ENCODE results near the gene MAOB.
"Not testable (repeated sequence)": the region's sequence is repeated elsewhere in the genome, so short reads cannot be mapped to it uniquely, and the experiment has no call there.

MAOB gene

DNA sequence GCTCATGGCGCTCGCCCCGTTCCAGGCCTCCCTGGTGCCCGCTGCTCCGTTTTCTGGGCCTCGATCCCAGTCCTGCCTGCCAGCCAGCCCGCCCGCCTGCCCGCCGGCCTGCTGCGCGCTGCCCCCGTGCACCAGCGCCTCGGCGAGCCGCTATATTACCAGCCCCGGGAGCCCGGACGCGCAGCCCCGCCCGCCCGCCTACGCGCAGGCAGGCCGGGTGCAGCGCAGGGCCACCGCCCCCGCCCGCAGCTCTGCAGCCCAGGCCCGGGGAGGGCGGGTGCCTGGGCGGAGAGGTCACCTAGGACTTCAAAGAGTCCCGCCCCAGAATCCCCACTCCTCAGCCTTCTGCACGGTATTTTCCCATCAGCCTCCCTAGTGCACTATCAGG, at the start of gene MAOB:
Gene MAOB, minus strand, starts transcription at position 157 of the 388 bp plus-strand sequence. Its CDS starts 151 bp downstream, at position 6.
- DNase-seq (ENCODE audit: low spot score), result no peak

DNA sequence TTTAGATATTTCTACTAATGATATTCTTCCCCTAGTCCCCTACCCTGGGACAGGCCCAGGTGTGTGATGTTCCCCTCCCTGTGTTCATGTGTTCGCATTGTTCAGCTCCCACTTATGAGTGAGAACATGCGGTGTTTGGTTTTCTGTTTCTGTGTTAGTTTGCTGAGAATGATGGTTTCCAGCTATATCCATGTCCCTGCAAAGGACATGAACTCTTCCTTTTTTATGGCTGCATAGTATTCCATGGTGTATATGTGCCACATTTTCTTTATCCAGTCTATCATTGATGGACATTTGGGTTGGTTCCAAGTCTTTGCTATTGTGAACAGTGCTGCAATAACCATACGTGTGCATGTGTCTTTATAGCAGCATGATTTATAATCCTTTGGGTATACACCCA, 39.8 kb upstream of the MAOB start:
- DNase-seq (ENCODE audit: low spot score), result not testable (repeated sequence)

DNA sequence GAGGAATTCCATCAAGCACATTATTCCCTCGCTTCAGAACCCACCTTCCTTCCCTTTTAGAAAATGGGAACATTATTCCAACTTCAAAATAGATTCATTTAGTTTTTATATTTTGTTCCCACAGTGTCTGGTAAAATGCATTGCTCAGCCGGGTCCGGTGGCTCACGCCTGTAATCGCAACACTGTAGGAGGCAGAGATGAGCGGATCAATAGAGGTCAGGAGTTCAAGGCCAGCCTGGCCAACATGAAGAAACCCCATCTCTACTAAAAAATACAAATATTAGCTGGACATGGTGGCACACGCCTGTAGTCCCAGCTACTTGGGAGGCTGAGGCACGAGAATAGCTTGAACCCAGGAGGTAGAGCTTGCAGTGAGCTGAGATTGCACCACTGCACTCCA, 28.5 kb upstream of the MAOB start:
- not testable (repeated sequence) for DNase-seq (ENCODE audit: low spot score)

DNA sequence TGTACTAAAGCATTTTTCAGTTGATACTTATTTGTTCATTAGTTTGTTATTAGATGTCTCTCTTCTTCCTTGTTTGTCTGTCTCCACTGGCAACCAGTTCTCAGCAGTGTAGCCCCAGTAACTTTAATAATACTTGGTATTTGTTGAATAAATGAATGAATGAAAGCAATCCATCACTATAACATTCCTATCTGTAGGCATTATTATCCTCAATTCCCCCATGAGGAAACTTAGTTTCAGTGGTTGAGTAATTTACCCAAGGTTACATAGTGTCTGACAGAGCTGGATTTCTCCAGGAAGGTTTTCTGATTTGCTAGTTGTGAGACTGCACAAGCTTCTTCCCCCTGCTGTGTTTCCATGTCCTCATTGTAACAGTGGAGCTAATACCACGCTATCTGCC, 27.8 kb upstream of the MAOB start:
- no peak for DNase-seq (ENCODE audit: low spot score)

DNA sequence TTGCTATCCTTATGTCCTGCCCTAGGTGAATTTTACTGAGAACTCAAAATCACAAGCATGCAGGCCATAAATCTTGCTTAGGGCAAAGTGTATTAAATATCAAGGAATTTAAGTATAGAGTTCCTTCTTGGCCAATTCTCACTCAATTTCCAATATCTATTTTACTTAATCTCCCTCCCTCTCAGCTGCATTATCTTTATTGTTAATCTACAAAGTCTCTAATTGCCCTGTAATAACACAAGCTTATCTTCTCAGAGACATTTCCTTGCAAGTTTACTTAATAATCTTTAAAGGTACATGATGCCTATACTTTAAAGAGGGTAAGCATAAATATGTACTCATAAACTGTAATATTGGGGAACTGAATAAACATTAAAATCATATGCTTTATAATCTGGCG, 26.9 kb upstream of the MAOB start:
- DNase-seq (ENCODE audit: low spot score), result no peak

DNA sequence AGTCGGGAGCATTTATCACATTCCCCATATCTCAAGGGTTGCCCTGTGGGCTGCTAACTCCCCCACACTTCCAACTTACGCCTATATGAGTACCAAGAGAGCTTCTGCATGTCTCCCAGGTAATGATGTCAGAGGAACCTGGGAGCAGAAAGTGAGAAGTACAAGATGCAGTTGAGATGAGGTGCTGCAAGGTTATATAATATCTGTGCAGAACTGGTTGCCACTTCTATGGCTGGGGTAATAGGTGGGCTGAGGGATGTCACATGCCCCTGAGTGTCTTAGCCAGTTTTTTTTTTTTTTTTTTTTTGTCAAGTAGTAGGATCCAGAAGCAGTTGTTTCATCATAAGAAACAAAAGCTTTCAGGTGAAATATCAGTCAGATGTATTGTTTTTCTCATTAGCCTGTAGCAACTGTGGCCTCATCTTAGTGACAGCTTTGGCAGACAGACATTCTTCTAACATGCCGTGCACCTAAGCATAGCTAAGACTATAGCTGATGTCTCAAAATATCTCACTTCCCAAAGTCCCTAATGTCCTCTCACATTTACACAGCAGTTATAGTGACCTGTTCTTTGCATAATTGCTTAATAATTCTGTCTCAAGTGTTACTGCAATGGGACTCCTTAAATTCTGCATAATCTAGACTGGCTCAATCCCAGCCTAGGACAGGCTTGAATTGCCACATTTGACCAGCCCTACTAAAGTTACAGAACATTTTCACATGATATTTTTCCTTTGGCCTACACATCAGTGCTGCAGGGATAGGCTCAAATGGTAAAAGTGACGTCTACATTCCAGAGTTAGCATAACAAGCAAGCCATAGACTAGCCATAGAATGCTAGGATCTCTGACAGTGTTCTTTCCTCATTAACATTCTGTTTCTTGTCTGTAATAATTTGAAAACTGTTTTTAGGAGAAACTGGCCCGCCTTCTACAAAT, 17.9 kb upstream of the MAOB start:
- no peak for DNase-seq (ENCODE audit: low spot score)

DNA sequence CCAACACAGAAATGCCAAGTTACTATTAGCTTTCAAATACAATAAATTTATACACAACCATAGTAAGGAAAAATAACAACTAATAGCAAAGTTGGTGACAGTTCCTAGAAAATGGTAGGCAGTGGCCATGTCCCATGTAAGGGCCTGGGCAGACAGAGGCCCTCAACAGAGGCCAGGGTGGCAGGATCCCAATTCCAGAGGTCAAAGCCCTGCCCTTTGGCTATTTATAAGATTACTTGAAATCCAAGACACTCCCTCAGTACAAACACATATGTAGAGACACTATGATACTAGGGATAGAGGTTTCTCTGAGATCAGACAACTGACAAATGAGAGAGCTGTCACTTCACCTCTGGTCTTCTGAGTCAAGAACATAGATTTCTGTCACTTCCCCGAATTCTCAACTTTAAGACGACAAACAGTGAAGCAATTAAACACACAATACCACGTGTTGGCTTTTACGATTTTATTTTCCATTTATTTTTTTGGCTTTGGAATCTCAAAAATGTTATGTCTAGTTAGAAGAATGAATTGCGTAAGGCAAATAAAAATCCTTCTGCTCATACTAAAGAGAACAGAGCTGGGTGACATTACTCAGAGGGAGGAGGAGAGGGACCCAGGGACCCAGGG, 16.3 kb upstream of the MAOB start:
- no peak for DNase-seq (ENCODE audit: low spot score)

DNA sequence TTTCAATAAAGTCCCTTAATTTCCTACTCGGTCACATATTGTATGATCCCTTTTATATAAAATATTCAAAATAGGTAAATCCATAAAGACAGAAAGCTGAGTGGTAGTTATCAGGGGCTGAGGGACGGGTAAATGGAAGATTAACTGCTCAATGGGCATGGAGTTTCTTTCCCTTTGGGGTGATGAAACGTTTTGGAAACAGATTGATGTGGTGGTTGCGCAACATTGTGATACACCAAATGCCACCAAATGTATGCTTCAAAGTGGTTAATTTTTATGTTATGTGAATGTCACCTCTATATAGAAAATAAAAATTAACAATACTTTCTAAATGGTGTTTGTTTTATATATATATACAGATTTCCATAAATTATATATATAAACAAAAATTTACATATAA, 15.0 kb upstream of the MAOB start:
- DNase-seq (ENCODE audit: low spot score), result no peak

DNA sequence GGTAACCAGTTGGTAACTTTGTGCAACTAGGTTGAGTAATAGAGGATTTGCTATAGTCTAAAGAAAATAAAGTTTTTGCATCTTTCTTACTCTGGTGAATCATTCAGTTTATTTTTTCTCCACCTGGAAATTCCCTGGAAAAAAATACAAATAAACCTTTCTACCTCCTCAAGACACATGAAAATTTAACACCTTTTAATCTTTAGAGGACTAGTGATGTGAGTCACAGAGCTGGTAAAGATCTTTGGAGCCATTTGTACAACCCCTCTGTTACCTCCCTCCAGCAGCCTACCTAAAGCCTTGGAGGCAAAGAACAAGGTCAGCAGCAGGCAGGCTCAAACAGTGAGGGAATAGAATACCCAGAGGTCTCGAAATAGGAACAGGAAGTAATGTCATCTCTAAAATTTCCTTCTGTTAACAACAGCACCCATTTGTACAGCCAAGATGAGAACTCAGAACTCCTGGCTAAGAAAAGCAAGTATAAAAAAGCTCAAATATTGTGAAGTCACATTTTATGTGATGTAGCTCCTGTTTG, 10.2 kb upstream of the MAOB start:
- no peak for DNase-seq (ENCODE audit: low spot score)

DNA sequence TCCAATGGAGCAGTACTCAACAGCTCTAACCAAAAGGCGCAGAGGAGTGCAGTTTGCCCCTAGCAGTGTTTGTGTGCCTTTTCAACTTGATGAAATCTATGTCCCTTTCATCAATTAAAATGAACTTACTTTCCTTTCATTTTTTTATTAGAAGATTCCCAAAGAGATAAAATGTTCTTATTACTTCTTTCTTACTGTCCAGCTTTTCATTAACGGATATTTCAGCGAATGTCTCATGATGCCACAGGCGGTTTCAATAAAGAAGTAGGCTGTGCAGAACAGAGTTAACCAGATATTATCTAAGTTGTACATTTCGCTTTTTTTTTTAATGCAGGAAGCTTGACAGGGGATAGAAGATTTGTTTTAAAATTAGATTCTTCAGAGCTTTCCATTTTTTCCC, 3.4 kb upstream of the MAOB start:
- DNase-seq (ENCODE audit: low spot score), result no peak

DNA sequence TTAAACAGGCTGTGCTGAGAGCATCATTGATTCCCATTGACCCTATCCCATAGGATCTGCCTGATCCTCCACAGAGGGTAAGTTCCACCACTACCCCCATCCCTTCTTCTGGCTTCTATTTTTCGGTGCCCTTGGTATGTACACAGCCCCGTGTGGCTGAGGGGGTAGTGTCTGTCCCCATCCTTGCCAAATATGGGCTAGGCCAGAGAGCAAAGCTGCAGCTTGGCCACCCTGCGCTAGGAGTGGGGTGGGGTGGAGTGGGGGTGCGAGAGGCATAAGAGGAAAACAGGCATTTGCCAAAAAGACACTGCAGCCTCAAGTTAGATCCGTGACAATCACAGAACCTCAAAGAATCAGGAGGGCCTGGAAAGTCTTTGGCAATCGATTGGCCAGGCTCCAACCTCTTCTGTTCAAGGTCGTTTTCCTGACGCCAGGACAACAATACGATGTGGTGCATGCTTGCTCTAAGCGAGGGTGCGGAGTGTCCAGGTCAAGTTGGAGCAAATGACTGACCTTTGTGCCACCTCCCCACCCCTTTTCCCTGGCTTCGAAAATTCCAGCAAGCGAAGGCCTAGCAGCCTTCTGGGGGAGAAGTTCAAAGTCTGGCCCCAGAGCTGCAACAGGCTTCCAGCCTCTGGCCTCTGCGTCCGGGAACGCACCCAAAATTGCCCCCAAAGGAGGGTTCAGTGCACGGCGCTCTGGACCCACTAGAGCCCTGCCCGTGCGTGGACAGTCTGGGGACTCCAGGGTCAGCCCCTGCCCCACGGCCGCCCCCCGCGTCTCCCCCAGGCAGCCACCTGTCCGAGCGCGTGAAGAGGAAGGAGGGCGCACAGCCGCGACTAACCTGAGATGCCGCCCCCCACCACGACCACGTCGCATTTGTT, 598 bp downstream of the MAOB start:
- DNase-seq (ENCODE audit: low spot score), result no peak

DNA sequence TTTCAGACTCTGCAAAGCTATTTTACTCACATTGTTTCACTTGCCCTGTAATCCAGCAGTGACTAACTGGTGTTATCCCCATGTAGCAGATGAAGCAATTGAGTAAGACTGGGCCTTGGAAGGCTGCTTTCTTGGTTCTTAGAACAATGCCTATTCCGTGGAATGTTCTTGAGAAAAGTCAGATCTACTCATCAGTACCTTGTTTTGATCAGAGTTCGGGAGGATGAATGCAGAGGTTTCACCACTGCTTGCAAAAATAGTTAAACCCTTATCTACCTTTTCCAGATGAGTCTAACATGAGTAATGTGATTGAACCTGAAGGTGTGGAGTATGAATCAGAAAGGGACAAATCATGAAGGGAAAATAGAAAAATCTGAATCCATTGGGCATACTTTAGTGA, 1.8 kb downstream of the MAOB start:
- no peak for DNase-seq (ENCODE audit: low spot score)

DNA sequence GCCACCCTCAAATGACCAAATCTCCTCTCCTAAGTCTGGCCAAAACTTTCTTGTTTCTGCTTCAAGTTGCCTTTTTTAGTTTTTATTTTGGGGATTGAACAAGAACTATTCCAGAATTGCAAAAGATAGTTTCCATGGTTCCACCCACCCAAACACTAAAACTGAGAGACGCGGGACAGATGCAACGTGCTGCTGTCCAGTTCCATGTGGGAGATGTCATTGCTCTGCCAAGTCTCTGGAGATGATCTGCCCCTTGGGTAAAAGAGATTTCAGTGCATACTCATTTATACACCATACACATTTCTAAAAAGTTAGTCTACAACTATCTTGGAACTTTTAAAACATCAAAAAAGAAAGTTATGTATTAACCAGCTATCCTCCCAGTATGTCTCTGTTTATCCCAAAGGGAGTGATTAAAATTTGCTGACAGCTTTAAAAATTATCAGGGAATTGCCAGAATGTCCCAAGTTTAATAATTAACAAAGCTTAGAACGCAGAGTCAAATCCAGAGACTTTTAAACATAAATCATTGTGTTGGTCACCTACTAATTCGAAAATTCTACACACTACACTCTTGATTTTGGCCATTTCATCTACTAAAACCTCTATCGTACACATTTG, 3.2 kb downstream of the MAOB start:
- no peak for DNase-seq (ENCODE audit: low spot score)

DNA sequence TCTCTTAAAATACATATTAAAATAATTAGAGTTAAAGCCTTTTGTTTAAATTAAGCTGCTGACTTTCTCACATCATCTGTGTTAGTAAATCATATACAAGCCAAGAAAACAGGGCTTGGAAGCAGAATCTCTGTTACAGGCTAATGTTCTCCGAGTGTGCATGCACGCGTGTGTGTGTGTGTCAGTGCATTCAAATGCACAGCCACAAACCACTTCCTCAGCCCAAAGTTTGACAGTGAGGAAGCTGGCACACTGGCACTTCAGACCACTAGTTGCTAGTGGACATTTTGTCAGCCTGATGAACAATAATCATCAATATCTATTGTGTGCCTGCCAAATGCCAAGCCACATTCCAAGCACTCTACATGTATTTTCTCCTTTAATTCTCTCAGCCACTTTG, 5.6 kb downstream of the MAOB start:
- DNase-seq (ENCODE audit: low spot score), result no peak

DNA sequence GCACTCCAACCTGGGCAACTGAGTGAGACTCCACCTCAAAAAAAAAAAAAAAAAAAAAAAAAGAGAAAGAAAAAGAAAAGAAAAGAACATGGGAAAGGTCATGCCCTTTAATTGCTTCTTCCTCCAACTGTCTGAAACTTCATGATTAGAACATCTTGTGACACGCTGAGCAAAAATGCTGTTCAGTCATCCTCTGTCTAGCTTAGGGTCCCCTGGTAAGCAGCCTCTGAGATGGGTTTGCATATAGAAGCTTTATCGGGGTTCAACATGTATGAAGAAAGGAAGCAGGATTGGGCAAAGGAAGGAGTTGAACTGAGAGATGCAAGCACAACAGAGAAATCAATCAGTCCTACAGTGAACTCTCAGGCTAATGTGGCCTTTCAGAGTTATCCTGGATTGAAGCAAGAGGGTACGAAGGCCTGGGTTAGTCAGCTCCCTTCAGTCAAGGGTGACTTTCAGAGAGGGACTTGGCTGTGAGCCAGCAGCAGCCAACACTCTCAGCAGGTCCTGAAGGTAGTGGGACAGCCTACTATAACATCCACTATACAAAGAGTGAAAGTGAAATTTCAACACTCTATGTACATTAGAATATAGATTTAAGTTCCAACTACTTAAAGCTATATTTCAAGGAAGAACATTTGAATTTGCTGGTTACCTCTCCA, 11.4 kb downstream of the MAOB start:
- no peak for DNase-seq (ENCODE audit: low spot score)

DNA sequence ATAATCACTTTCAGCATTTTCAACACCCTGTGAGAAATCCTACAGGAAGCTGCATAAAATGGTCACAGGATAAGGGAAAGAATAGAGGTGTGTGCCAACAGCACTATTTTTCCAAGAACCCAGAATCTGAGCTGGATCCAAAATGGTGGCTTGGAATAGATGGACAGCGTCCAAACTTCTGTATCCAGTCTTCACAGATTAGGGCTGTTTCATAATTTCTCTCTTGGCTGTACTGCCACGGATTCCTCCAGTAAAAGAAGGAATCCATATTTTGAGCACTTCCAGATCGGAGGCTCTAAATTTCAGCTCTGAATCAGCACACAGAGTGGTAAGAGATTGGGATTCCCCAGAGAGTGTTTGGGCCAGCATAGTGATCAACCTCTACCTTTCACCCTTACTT, 12.2 kb downstream of the MAOB start:
- no peak for DNase-seq (ENCODE audit: low spot score)

DNA sequence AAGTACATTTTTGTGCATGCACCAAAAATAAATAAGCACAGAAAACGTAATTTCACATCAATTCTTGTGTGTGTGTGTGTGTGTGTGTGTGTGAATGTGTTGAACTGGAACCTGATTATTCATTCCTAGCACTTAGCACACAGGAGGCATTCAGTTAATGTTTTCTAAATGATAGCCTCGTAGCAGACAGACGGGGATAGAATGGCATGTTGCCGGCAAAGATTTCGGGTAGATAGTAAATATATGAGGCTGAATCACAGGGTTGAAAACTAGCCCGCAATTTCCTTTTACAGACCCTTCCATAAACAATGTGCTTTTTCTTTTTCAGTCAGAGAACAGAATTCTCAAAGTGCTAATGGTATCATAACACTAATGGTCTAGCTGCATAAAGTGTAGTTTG, 13.5 kb downstream of the MAOB start:
- DNase-seq (ENCODE audit: low spot score), result no peak

DNA sequence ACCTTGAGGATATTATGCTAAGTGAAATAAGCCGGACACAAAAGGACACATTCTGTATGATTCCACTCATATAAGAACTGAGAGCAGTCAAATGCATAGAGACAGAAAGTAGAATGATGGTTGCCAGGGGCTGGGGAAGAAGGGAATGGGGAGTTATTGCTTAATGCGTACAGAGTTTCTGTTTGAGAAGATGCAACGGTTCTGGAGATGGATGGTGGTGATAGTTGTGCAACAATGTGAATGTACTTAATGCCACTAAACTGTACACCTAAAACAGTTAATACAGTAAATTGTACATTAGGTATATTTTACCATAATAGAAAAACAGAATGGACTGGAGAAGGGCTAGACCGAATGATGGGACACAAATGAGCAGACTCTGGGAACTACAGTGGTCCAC, 15.8 kb downstream of the MAOB start:
- no peak for DNase-seq (ENCODE audit: low spot score)

DNA sequence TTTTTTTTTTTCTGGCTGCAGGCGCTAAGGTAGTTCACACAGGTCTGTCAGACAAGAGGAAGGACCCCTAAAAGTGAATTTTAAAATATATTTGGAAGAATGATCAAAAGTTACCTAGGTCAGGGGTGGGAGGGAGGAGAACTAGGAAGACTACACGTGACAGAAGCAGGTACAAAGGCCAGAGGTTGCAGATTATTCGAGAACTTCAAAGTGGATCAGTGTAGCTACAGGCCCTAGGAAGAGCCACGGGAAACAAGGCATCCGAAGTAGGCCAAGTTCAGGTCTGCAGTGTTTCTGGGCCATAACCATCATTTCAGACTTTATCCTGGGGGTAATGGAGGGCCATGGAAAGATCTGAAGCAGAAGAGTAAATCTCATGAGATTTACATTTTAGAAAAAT, 16.5 kb downstream of the MAOB start:
- no peak for DNase-seq (ENCODE audit: low spot score)

DNA sequence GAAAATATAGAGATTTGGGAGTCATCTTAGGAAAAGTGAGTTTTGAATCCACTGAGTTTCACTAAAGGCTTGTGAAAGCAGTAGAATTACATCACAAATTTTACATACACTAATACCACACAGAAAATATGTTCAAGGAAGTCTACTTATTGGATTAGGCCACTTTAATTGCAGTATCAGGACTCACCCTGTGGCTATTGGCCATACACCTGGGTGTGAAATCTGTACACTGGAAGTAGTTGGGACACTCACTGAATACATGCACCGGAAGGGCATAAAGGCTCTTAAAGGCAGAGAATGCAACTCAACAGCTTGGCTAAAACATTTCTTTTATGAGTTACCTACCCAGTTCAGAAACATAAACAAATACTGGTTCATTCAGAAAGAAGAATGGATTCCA, 19.8 kb downstream of the MAOB start:
- no peak for DNase-seq (ENCODE audit: low spot score)

DNA sequence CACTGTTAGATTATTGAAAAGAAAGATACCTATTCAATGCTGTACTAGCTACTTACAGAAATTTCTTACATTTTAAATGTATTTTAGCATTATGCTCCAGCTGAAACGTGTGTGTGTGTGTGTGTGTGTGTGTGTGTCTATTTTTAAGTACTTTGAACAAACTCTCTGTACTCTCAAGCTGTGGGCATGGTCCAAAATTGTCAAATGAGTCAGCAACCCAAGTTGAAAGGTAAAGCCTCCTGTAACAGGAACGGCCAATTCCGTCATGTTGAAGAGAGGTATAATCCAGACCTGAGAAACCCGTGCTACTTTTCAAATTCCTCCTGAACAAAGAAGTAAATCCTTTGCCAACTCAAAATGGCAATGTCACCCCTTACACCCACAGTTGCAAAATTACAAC, 20.5 kb downstream of the MAOB start:
- DNase-seq (ENCODE audit: low spot score), result no peak

All from LoVo (cell line).